GM12864 (cell line): ENCODE measurements around the gene DCP1B.

Experiments
- DNase-seq: peaks from one replicate; pipeline ENCODE4 v3.0.0-alpha.2; 2011; ENCODE audit warnings: low read depth
- H3K4me3 ChIP-seq: 2 replicates; pipeline ENCODE4 v1.5.1; 2011; ENCODE audit warnings: mild to moderate bottlenecking, low read depth, low read length, control low read depth
- TF ChIP-seq, protein P1 (sequence below): IDR thresholded peaks from 2 replicates; pipeline ENCODE4 v1.5.1; 2011; ENCODE audit warnings: low read depth, mild to moderate bottlenecking, moderate library complexity, low read length, control low read depth, inconsistent platforms; ENCODE audit errors: missing control alignments

DCP1B gene

DNA sequence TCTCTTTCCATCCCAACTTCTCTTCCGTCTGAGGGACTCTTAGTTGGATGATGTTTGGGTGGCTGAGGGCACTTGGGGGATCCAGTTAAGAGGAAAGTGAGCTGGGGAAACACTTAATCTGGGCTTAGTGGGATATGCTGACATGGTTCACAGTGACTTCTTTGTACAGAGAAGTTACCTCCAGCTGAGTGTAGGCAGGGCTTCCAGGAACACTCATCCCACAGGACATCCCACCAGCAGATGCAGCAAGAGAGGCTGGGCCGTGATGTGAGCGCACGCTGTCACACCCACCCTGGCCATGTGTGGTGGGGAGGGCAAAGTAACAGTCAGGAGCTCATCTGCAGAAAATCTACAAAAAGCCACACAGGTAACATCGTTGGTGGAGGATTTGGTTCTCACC is 85.0 kb downstream of the DCP1B start:
- no peak for DNase-seq
- no peak overlapping the region for H3K4me3 ChIP-seq
- TF ChIP-seq, protein P1, sequence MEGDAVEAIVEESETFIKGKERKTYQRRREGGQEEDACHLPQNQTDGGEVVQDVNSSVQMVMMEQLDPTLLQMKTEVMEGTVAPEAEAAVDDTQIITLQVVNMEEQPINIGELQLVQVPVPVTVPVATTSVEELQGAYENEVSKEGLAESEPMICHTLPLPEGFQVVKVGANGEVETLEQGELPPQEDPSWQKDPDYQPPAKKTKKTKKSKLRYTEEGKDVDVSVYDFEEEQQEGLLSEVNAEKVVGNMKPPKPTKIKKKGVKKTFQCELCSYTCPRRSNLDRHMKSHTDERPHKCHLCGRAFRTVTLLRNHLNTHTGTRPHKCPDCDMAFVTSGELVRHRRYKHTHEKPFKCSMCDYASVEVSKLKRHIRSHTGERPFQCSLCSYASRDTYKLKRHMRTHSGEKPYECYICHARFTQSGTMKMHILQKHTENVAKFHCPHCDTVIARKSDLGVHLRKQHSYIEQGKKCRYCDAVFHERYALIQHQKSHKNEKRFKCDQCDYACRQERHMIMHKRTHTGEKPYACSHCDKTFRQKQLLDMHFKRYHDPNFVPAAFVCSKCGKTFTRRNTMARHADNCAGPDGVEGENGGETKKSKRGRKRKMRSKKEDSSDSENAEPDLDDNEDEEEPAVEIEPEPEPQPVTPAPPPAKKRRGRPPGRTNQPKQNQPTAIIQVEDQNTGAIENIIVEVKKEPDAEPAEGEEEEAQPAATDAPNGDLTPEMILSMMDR: no peak

DNA sequence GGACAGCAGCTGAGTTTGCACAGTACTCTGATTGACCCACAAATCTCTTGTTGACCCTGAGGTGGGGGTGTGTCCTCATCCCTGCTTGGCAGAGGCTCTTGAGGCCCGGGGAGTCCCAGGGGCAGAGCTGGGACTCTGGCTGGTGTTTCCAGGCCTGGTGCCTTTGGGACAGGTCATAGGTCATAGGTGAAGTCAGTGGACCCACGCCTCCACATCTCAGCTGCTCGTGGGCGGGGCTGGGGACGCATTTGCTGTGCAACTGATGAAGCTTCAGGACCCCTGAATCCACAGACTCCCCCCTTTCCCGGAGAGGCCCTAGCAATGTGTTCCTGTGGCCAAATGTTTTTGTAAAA is 85.4 kb downstream of the DCP1B start:
- H3K4me3 ChIP-seq: no peak overlapping the region
- TF ChIP-seq, protein P1: no peak
- no peak for DNase-seq

DNA sequence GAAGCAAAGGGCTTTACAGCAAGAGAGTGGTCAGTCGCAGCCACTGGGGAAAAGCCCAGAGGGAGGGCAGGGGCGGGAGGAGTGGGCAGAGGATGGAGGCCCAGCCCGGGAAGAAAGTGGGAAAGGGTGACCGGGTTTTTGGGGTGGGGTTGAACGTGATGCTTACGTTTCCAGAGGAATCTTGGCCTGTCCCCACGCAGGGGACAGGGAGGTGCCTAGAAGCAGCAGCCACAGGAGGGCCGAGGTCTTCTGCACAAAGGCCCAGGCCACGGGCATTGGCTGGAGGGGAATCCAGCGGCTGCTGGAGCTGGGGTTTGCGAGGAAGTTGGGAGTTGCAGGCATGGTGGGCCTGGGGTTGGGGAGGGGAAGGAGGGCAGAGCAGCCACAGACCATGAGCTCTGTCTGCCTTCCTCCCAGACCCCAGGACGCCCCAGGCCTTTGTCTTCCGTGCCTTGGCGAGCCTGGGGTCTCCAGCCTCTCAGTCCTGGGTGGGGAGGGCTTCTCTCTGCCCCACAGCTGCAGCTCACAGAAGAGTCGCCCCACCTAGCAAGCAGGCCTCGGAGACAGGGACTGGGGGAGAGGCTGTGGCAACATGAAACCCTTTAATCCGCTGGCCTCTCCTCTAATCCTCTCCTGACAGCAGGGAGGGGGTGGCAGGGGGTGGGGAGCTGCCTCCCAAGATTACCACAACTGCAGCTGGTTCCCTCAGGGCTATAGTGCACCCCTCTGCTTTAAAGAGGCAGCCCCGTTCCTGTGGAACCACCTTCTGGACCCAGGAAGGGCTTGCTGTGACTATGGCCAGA is 86.0 kb downstream of the DCP1B start, which contains the start of gene CACNA2D4:
CACNA2D4 (minus strand) TSS at position 572 of the 803 bp plus-strand sequence; CDS start at position 393, 179 bp downstream.
- no peak within 1 kb of the TSS for H3K4me3 ChIP-seq
- TF ChIP-seq, protein P1: no peak
- no peak for DNase-seq

DNA sequence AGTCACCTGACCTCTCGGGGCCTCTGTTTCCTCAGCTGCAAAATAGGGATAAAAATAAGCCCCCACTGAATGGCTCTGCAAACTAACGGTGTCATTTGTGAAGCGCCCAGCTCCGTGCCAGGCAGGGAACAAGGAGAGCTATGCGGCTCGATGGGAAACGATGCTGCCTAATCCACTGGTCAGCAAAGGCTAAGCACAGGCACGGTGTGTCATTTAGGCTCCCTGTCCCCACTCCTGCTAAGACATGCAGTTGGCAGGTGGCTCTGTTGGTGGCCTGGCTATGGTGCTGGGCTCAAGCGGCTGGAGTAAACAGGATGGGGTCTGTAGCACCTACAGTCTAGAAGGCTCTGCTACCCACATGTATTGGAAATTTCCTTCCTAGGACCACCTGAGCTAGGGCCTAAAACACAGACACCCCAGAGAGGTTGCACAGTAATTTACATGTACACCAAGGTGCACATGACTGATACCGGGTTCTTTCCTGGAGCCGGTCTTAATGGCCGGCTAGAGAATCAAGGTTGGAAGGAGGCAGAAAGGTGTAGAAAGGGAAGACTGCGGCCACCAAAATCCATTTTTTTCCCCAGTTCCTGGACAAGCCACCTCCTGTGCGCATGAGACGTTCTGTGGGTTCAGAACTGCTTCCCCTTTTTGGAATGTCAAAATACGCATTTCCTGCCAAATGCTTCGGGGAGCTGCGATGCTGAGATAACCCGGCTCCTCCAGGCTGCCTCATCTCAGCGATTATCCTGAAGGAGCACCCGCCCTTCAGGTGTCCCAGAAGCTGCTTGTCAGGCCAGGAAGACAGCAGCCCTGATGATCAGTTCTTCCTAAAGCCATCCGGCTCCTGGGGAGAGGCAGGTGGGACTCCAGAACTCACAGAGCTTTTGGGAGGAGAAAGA is 86.8 kb downstream of the DCP1B start:
- TF ChIP-seq, protein P1: no peak
- DNase-seq: no peak
- no peak overlapping the region for H3K4me3 ChIP-seq

DNA sequence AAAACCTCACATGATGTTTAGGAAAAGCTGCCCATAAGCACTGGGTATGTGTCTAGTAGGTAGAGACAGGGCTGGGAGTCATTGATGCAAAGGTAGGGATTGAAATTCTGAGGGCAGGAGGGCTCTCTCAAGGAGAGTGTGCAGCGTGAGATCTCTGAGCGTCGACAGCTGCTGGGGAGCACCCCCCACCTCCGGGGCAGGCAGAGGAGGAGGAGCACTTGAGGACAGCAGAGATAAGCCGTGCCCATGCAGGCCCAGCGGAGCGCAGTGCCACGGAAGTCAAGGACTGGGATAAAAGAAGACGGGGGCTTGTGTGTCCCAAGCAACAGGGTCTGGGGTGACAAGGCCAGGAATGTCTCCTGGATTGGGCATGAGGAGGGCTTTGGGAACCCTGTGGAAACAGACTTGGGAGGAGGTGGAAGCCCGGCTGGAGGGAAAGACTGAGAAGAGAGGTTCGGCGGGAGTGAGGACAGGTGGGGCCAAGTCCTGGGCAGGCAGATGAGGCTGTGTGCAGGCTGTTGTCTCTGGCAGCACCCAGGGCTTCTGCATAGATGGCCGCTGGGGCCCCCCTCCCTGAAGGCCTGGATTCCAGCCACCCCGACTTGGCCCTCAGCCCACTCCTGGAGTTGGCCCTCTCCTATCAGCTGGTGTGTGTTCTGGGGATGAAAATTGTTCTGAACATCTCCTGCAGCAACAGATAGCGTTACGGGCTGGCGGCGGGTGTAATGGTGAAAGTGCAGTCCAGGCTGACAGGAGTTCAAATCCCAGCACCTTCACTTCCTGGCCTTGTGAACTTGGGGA is 87.7 kb downstream of the DCP1B start:
- TF ChIP-seq, protein P1: no peak
- no peak overlapping the region for H3K4me3 ChIP-seq
- DNase-seq: no peak

DNA sequence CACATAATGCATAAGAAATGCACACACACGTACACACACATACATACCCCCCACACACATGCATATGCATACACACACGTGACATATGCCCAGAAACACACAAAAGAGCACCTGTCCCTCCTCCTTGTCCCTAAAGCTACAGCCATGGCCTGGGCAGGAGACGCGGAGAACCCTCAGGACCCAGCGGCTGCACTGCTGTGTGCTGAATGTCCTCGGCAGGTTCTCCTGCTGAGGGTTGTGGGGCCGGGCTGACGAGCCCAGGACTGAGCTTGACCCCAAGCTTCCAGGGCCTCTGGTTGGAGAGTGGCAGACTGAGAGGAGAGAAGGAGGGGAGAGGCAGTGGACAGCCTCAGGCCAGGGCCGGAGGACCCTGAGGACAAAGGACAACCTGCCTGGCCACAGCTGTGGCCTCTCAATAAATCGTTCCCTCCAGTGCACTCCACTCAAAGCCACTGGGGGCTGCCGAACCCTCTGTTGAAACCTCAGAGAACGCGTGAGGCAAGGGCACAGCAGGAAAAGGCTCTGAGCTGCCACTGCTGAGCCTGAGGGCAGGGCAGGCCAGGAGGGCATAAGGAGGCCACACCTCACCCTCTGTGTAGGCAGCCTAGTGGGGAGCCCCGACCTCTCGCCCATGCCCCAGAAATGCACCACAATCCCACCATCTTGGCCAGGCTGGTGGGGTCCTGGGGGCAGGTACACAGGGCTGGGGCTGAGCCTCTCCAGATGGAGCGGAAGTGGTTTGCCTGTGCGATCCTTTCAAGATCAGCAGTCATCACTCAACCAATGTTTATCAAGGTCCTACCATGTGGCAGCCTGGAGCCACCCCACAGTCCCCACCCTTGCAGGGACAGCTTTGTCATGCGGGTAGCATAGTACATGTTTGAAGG is 88.9 kb downstream of the DCP1B start:
- TF ChIP-seq, protein P1: no peak
- no peak overlapping the region for H3K4me3 ChIP-seq
- DNase-seq: no peak
